Small intestine (tissue), 16 donors: ENCODE results near the gene TAS2R8. TPM values are rescaled to one million over a fixed set of nuclear protein-coding genes. Genes with fewer than 3 reads are reported as not detected.

Experiments used
- DNase-seq, 2 donors: peaks; one replicate each; pipeline versions ENCODE4 v3.0.0 to v3.0.0-alpha.2; 2013
- FAIRE-seq: peaks from 2 replicates; lab custom pipeline; 2012; peaks lifted over from hg19 to GRCh38; lab: Jason Lieb, UNC
- H3K27ac ChIP-seq, 3 donors: one replicate each; pipeline ENCODE4 v1.5.1; 2013; ENCODE audit warnings: low read length in 2 of 3, mild to moderate bottlenecking in 2 of 3, control low read depth in 1 of 3, inconsistent platforms in 1 of 3, low read depth in 1 of 3, moderate library complexity in 1 of 3
- H3K27me3 ChIP-seq, 3 donors: one replicate each; pipeline ENCODE4 v1.6.1; 2013; ENCODE audit warnings: low read length in 3 of 3, inconsistent platforms in 1 of 3; ENCODE audit not compliant: control insufficient read depth in 3 of 3, insufficient read depth in 3 of 3
- H3K36me3 ChIP-seq, 3 donors: one replicate each; pipeline ENCODE4 v1.6.1; 2013; ENCODE audit warnings: low read length in 3 of 3, inconsistent platforms in 1 of 3, low read depth in 1 of 3, mild to moderate bottlenecking in 1 of 3, moderate library complexity in 1 of 3; ENCODE audit not compliant: control insufficient read depth in 3 of 3, insufficient read depth in 2 of 3
- H3K4me1 ChIP-seq, 3 donors: one replicate each; pipeline ENCODE4 v1.6.1; 2013; ENCODE audit warnings: low read length in 2 of 3, inconsistent platforms in 1 of 3, low read depth in 1 of 3, mild to moderate bottlenecking in 1 of 3, moderate library complexity in 1 of 3; ENCODE audit not compliant: control insufficient read depth in 3 of 3, insufficient read depth in 2 of 3
- H3K4me3 ChIP-seq, 3 donors: one replicate each; pipeline ENCODE4 v1.5.1; 2013; ENCODE audit warnings: low read length in 3 of 3, control low read depth in 1 of 3, inconsistent platforms in 1 of 3, low read depth in 1 of 3, mild to moderate bottlenecking in 1 of 3, moderate library complexity in 1 of 3
- H3K9me3 ChIP-seq, 2 donors: one replicate each; pipeline ENCODE4 v1.6.1; 2013; ENCODE audit warnings: low read depth in 1 of 2, low read length in 1 of 2; ENCODE audit not compliant: control insufficient read depth in 2 of 2, insufficient read depth in 1 of 2
- WGBS, 3 donors: extraction: QIAGEN DNeasy Blood & Tissue Kit; methylation state at CpG; one replicate each; pipeline ENCODE4 v1.1.7; 2013; 5-methylcytosine and 5-hydroxymethylcytosine counted together
- long read RNA-seq, 10 donors: transcript quantifications; one replicate each; lab custom pipeline, GENCODE V29; 2026
- polyA plus RNA-seq, 4 donors: library from polyadenylated mRNA; stranded (reverse) in 3 of 4; unstranded in 1 of 4; fragments of 200-250 nt in 3 of 4; fragments of 120-200 nt in 1 of 4; gene quantifications; one replicate each; pipeline versions ENCODE4 v1.2.1 to v1.2.3, GENCODE V29; 2013
- donor health status: healthy with polysubstance abuse.
- donor health status: control.
- donor health status: control.
- donor health status: Bipolar disorder and iron deficiency.
- donor health status: healthy.

TAS2R8 gene
- under 1 TPM in 1 of 4 donors, not detected in 3; 0.03 TPM for polyA plus RNA-seq
- long read RNA-seq, donor 1 = 0 reads
- long read RNA-seq, donor 2 = 0 reads
- long read RNA-seq, donor 3, partial matches to known transcripts = 0 of 1 reads
- long read RNA-seq, donor 3, other reads (novel, unspliced or antisense) = 0 of 1 reads
- long read RNA-seq, donor 4 = 0 reads
- long read RNA-seq, donor 5 = 0 reads
- long read RNA-seq, donor 6 = 0 reads
- long read RNA-seq, donor 7 = 0 reads
- long read RNA-seq, donor 8 = 0 reads
- long read RNA-seq, donor 9 = 0 reads
- long read RNA-seq, donor 10 = 0 reads

- FAIRE-seq (no peak), DNase-seq (no peak)
- Histone ChIP-seq H3K27me3 (no peaks in the 10 kb centered on the region), H3K36me3 (no peaks in the 10 kb centered on the region), H3K4me3 (no peak within 1 kb of the TSS), H3K27ac (no peak within 1 kb of the TSS), H3K4me1 (no peaks in the 10 kb centered on the region), H3K9me3 (no peaks in the 10 kb centered on the region)
- 48 to 69% (median 58%) methylated on average over 1 of the region's 1 CpG for WGBS, 3 donors
These were observed at the start of gene TAS2R8 for GRCh38 chr12:10807186-10807585. Gene TAS2R8 (minus strand): TSS chr12:10807286. CDS start chr12:10806980, 306 bp downstream.

GRCh38 chr12:10855807-10856206, 48.7 kb upstream of the TAS2R8 start:
- 99 to 100% (median 100%) methylated on average over 2 of the region's 2 CpGs for WGBS, 3 donors
- FAIRE-seq (no peak), DNase-seq (no peak)
- Histone ChIP-seq H3K9me3 (peaks cover 0 to 34% of the 10 kb centered on the region in 2 donors), H3K27ac (no peak overlapping the region), H3K4me3 (no peak overlapping the region), H3K4me1 (no peaks in the 10 kb centered on the region), H3K27me3 (no peaks in the 10 kb centered on the region), H3K36me3 (peaks cover 0 to 16% (median 0%) of the 10 kb centered on the region in 3 donors)

DNA sequence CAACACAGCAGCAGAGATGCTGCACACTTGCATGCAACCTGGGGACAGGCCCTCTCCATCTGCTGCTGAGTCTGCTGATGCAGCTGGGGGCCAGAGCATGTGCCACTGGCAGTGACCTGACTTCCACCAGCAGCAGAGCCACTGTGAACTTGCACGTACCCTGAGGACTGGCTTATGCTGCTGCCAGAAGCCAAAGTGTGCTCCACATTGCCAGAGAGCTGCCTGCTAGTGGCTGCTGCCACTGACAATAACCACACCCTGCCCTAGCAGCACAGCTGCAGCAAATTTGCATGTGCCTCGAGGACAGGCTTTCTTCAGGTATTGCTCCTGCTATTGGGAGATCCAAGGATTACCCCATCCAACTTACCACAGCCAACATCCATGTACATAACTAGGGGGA, 46.7 kb upstream of the TAS2R8 start:
- WGBS, 3 donors = 76 to 80% (median 78%) methylated on average over 2 of the region's 2 CpGs
- H3K4me1 ChIP-seq = no peaks in the 10 kb centered on the region
- FAIRE-seq = no peak

DNA sequence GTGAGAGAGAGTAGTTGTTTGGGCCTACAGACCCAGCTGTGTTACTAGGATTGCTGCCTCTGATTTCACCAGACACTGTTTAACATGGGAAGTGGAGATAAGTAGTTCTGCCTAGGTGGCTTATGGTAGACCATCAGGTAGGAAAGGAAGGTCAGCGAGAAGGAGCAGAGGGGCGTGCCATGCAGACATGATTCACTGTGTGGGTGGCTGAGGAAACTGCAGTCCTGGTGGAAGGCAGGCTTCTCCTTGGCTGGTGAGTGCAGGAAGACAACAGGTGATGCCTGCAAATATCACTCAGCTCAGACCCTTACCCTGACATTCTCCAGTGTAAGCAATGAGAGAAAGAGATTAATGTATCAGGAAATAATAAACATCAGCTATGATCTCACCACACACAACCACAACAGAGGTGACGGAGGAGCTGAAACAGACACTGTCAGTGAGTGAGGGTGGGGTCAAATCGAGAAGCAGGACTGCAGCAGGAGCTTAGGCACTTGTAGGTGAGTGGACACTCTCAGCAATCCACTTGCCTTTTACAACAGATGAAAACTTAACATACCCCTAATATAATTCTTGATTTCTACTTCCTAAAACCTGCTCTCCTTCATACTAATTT, 44.3 kb upstream of the TAS2R8 start:
- H3K4me1 ChIP-seq = no peaks in the 10 kb centered on the region
- H3K27me3 ChIP-seq = no peaks in the 10 kb centered on the region
- H3K36me3 ChIP-seq = peaks cover 0 to 13% (median 0%) of the 10 kb centered on the region in 3 donors
- H3K27ac ChIP-seq = no peak overlapping the region
- peaks cover 0 to 11% of the 10 kb centered on the region in 2 donors for H3K9me3 ChIP-seq
- WGBS, 3 donors = 85 to 88% (median 87%) methylated on average over 4 of the region's 4 CpGs
- no peak overlapping the region for H3K4me3 ChIP-seq
- DNase-seq (no peak), FAIRE-seq (no peak)

More for the DNA sequence above, 46.7 kb upstream of the TAS2R8 start:
- H3K9me3 ChIP-seq = peaks cover 0 to 28% of the 10 kb centered on the region in 2 donors
- H3K4me3 ChIP-seq = no peak overlapping the region
- no peak for DNase-seq
- H3K27me3 ChIP-seq = no peaks in the 10 kb centered on the region
- H3K27ac ChIP-seq = no peak overlapping the region
- peaks cover 0 to 12% (median 0%) of the 10 kb centered on the region in 3 donors for H3K36me3 ChIP-seq

- DNase-seq = peak in 1 of 2 donors; percentile 10
- Histone ChIP-seq H3K4me3 (no peak within 1 kb of the TSS), H3K27me3 (no peaks in the 10 kb centered on the region), H3K4me1 (no peaks in the 10 kb centered on the region), H3K36me3 (peaks cover 0 to 6% (median 0%) of the 10 kb centered on the region in 3 donors), H3K27ac (no peak within 1 kb of the TSS), H3K9me3 (no peaks in the 10 kb centered on the region)
- no peak for FAIRE-seq
- 81 to 94% (median 88%) methylated on average over 4 of the region's 4 CpGs for WGBS, 3 donors
These were observed 42.4 kb upstream of the TAS2R8 start, which contains the start of gene PRR4 for GRCh38 chr12:10849425-10849878. Gene PRR4 (minus strand): TSS chr12:10849475. CDS start chr12:10849437, 38 bp downstream.

DNA sequence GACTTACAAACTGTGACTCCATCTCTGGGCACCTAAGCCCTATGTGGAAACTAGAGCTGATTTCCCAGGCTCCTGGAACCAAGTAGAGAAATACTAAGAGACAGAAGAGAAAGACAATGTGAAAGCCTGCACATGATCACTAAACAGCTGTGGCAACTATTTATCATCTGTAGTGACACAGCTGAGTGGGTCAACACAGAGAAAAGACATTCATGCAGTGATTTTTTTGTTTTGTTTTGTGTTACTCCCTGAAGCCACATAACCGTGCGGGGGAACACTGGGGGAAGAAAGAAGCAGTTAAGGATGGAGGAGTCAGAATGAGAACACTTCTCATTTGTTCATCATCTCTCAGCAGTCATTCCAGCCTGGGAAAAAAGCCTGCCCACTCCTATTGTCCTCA, 40.7 kb upstream of the TAS2R8 start:
- no peaks in the 10 kb centered on the region for H3K27me3 ChIP-seq
- peaks cover 0 to 3% (median 0%) of the 10 kb centered on the region in 3 donors for H3K36me3 ChIP-seq
- no peak overlapping the region for H3K4me3 ChIP-seq
- H3K4me1 ChIP-seq = no peaks in the 10 kb centered on the region
- DNase-seq (no peak), FAIRE-seq (no peak)
- H3K27ac ChIP-seq = no peak overlapping the region
- 47 to 63% (median 48%) methylated on average over 2 of the region's 2 CpGs for WGBS, 3 donors
- H3K9me3 ChIP-seq = no peaks in the 10 kb centered on the region

DNA sequence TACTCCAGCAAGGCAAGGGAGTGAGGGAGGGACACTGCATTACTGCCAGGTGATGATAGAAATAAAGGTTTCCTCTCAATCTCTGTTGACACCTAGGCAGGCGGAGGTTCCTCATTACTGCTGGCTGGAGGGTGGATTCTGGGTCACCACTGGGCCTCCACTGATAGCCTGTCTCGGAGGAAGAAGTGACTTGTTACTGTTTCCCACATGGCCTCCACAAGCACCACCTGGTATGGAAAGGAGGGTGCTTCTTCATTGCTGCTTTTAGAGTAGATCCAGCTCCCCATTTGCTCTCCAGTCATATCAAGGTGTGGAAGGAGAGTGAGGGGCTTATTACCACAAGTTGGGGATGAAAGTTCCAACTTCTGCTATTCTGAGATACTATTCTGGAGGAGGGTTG, 35.8 kb upstream of the TAS2R8 start:
- 96 to 100% (median 100%) methylated on average over 2 of the region's 2 CpGs for WGBS, 3 donors
- FAIRE-seq (no peak), DNase-seq (no peak)
- no peak overlapping the region for H3K27ac ChIP-seq
- no peaks in the 10 kb centered on the region for H3K4me1 ChIP-seq
- H3K27me3 ChIP-seq = no peaks in the 10 kb centered on the region
- H3K9me3 ChIP-seq = no peaks in the 10 kb centered on the region
- H3K36me3 ChIP-seq = peaks cover 0 to 3% (median 0%) of the 10 kb centered on the region in 3 donors
- H3K4me3 ChIP-seq = no peak overlapping the region

DNA sequence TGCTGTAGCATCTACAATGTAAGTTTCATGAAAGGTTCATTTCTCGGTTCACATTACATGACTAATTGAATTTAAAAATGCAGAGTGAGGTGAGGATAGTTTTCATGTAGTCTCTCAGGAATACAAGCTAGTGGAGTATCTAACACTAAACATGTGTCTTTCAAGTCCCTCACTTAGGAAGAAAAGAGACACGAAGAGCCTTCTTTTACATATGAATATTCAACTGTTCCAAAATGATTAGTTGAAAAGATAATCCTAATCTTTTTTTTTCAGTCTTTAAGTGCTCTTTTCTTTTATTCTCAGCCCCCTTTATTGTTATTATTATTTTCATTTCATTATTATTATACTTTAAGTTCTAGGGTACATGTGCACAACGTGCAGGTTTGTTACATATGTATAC, 31.4 kb upstream of the TAS2R8 start:
- WGBS, 3 donors = 85 to 93% (median 91%) methylated on average over 3 of the region's 3 CpGs
- H3K9me3 ChIP-seq = peaks cover 0 to 5% of the 10 kb centered on the region in 2 donors
- no peaks in the 10 kb centered on the region for H3K36me3 ChIP-seq
- H3K4me3 ChIP-seq = no peak overlapping the region
- FAIRE-seq (no peak), DNase-seq (no peak)
- no peaks in the 10 kb centered on the region for H3K4me1 ChIP-seq
- no peaks in the 10 kb centered on the region for H3K27me3 ChIP-seq
- H3K27ac ChIP-seq = no peak overlapping the region
